ENCODE data around the gene OTOP2. TPM values are rescaled to one million over a fixed set of nuclear protein-coding genes. Genes with fewer than 3 reads are reported as not detected.
"Not testable (repeated sequence)": the region's sequence is repeated elsewhere in the genome, so short reads cannot be mapped to it uniquely, and the experiment has no call there.

Gene OTOP2
- total RNA-seq, 4 donors from 2014 or later, result 3.4 to 99.1 (median 62.6) TPM

DNA sequence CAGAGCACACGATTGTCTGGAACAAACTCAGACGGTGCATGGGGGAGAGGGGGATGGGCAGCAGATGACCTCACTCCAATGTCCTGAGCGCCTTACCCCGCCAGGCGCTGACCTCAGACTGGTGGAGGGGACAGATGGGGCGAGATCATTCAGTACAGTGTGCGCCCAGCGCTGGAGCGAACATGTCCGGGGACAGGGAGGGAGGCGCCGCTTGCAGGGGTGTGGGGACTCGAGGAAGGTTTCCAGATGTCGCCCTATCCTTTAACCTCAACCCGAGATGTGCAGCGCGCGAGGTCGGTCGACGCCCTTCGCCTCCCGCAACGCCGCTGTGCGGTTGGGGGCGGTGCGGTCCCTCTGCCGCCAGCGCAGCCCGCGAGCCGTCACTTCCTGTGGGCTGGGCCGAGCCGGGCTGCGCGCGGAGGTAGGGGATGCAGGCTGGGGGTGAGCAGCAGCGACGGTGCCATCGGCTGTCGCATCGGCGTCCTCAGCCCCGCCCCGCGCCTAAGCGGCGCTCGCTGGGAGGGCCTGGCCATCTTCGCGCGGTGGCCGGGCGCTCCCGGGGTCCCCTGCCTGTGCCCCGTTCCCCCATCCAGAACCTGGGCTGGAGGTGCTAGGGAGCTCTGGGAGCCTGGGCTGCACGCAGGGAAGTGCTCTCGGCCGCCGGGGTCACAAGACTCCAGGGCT lies 58.0 kb downstream of the OTOP2 start:
- Histone ChIP-seq H3K27ac (peak overlapping the region; percentile 74 to 90 (median 83)), H3K36me3 (no peaks in the 10 kb centered on the region), H3K9me3 (no peaks in the 10 kb centered on the region), H3K4me1 (peaks cover 6 to 19% (median 16%) of the 10 kb centered on the region in 4 donors), H3K27me3 (no peaks in the 10 kb centered on the region), H3K4me3 (peak overlapping the region; percentile 35 to 68 (median 54))
- in situ Hi-C loops (cut with MboI; ENCODE audit: low pct_ligation_motif_present in 1 of 4, low pct_unique_long_range_greater_than_20kb in 1 of 4, low sequenced_read_pairs in 3 of 4), result no loop called here
- DNase-seq, result peak; percentile 77
- intact Hi-C loops (cut with DNase I; ENCODE audit: low total_unique reads), result no loop called here
- WGBS, 2 donors (ENCODE audit: low coverage in 1 of 2), result 0 to 7% methylated on average over 3 to 44 of the region's 61 CpGs
- TF ChIP-seq POLR2AphosphoS5 (IDR thresholded peaks at IDR 0.05), result peak; percentile 61 to 75 (median 64)
- TF ChIP-seq EP300 (IDR thresholded peaks at IDR 0.05; ENCODE audit: low read depth), result no peak
- TF ChIP-seq POLR2A (IDR thresholded peaks at IDR 0.05), result peak; percentile 65
- TF ChIP-seq CTCF (IDR thresholded peaks at IDR 0.05), result peak in 1 of 5 experiments; percentile 37

GRCh38 chr17:74982663-74983313 lies 58.7 kb downstream of the OTOP2 start:
- H3K9me3 ChIP-seq; in situ Hi-C loops (cut with MboI; ENCODE audit: low pct_ligation_motif_present in 1 of 4, low pct_unique_long_range_greater_than_20kb in 1 of 4, low sequenced_read_pairs in 3 of 4); DNase-seq; H3K36me3 ChIP-seq; H3K27me3 ChIP-seq; intact Hi-C loops (cut with DNase I; ENCODE audit: low total_unique reads): not testable (repeated sequence)
- Histone ChIP-seq H3K4me3 (peak overlapping the region; percentile 35 to 68 (median 54)), H3K27ac (peak overlapping the region; percentile 74 to 90 (median 83)), H3K4me1 (peaks cover 6 to 21% (median 18%) of the 10 kb centered on the region in 4 donors)
- WGBS, 2 donors (ENCODE audit: low coverage in 1 of 2), result 43 to 50% methylated on average over 1 to 11 of the region's 14 CpGs

Other genes with a start within 250 kb of the OTOP2 start
- 10 to 100 TPM in 1 of 4 donors, 1 to 10 TPM in 2, under 1 TPM in 1; 0.40 to 37.8 (median 3.7) TPM for gene CD300LF, start 211.3 kb upstream of the OTOP2 start, total RNA-seq
- 10 to 100 TPM in 1 of 4 donors, 1 to 10 TPM in 2, not detected in 1; 5.2 to 10.5 (median 5.4) TPM for gene RAB37, start 187.0 kb upstream of the OTOP2 start, total RNA-seq
- gene NHERF1, start 175.6 kb upstream of the OTOP2 start, total RNA-seq, result 100 to 1,000 TPM; 118 to 463 (median 233) TPM
- gene NAT9, start 147.9 kb upstream of the OTOP2 start, total RNA-seq, result 10 to 100 TPM; 18.3 to 34.4 (median 27.6) TPM
- gene GRIN2C, start 64.4 kb upstream of the OTOP2 start, total RNA-seq, result under 1 TPM in 2 of 4 donors, not detected in 2; 0.27 to 0.40 TPM
- gene FDXR, start 51.3 kb upstream of the OTOP2 start, total RNA-seq, result 10 to 100 TPM in 2 of 4 donors, 1 to 10 TPM in 2; 5.8 to 16.2 (median 10.4) TPM
- gene FADS6, start 30.6 kb upstream of the OTOP2 start, total RNA-seq, result 10 to 100 TPM in 1 of 4 donors, 1 to 10 TPM in 1, under 1 TPM in 1, not detected in 1; 0.64 to 25.8 (median 3.7) TPM
- gene USH1G, start 1.0 kb upstream of the OTOP2 start, total RNA-seq, result under 1 TPM in 2 of 4 donors, not detected in 2; 0.27 to 0.32 TPM
- 1 to 10 TPM in 2 of 4 donors, not detected in 2; 1.6 to 3.8 TPM for gene OTOP3, start 11.6 kb downstream of the OTOP2 start, total RNA-seq
- gene HID1, start 48.5 kb downstream of the OTOP2 start, total RNA-seq, result 100 to 1,000 TPM in 1 of 4 donors, 10 to 100 TPM in 3; 30.2 to 221 (median 50.7) TPM
- gene CDR2L, start 63.4 kb downstream of the OTOP2 start, total RNA-seq, result 1 to 10 TPM; 2.0 to 5.6 (median 3.6) TPM
- 10 to 100 TPM in 2 of 4 donors, under 1 TPM in 1, not detected in 1; 1.00 to 41.3 (median 37.4) TPM for gene MRPL58, start 88.4 kb downstream of the OTOP2 start, total RNA-seq
- 100 to 1,000 TPM in 3 of 4 donors, 10 to 100 TPM in 1; 75.2 to 373 (median 245) TPM for gene ATP5PD, start 122.7 kb downstream of the OTOP2 start, total RNA-seq
- gene KCTD2, start 123.0 kb downstream of the OTOP2 start, total RNA-seq, result 10 to 100 TPM; 14.5 to 24.7 (median 19.7) TPM
- 10 to 100 TPM; 65.9 to 94.6 (median 79.5) TPM for gene SLC16A5, start 163.7 kb downstream of the OTOP2 start, total RNA-seq
- gene ARMC7, start 185.7 kb downstream of the OTOP2 start, total RNA-seq, result 10 to 100 TPM in 3 of 4 donors, 1 to 10 TPM in 1; 8.2 to 41.1 (median 21.4) TPM
- gene NT5C, start 207.5 kb downstream of the OTOP2 start, total RNA-seq, result 100 to 1,000 TPM; 162 to 247 (median 208) TPM
- gene JPT1, start 230.2 kb downstream of the OTOP2 start, total RNA-seq, result 100 to 1,000 TPM in 3 of 4 donors, 10 to 100 TPM in 1; 61.7 to 293 (median 219) TPM

Measured in transverse colon (tissue), 4 donors.